HG03354 (cell line): ENCODE measurements around the gene MYH13.
"Not testable (repeated sequence)": the region's sequence is repeated elsewhere in the genome, so short reads cannot be mapped to it uniquely, and the experiment has no call there.

ENCODE experiments used
- ATAC-seq: cut with Tn5 transposase; IDR thresholded peaks from one replicate; pipeline ENCODE4 v1.9.1; 2021; ENCODE audit warnings: mild to moderate bottlenecking; ENCODE audit not compliant: unreplicated experiment, poor library complexity, severe bottlenecking

MYH13 gene

DNA sequence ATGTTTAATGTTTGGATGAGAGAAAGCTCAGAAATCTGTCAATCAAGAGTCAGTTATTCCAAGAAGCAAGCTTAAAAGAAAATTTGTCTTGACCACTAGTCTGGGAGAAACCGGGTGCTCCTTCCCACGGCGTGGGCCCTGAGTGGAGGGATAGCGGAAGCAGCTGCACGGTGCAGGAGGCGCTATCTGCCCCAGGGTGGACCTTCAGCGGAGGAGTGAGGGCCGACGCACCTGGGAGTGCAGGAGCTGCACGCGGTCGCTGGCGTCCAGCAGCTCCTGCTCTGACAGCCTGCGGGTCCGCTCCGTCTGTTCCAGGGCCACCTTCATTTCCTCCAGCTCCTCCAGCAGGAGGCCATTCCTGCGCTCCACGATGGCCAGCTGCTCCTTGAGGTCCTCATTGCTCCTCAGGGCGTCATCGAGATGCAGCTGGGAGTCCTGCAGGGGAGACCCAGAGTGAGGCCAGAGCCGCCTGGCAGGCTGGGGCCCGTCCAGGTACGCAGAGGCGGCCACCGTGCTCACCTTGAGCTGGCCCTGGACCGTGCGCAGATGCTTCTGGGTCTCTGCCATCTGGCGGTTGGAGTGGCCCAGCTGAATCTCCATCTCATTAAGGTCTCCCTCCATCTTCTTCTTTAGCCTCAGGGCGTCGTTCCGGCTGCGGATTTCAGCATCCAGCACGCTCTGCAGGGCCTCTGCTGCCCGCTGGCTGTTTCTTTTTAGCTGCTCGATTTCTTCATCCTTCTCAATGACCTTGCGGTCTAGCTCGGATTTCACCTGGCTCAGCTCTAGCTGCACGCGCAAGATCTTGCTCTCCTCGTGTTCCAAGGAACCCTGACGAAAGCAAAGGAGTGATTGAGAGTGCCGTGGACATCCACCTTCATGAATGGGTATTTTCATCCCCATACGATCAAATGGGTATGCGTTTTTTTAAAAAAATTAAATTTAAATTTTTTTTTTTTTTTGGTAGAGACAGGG, 63.5 kb downstream of the MYH13 start:
- ATAC-seq: no peak

DNA sequence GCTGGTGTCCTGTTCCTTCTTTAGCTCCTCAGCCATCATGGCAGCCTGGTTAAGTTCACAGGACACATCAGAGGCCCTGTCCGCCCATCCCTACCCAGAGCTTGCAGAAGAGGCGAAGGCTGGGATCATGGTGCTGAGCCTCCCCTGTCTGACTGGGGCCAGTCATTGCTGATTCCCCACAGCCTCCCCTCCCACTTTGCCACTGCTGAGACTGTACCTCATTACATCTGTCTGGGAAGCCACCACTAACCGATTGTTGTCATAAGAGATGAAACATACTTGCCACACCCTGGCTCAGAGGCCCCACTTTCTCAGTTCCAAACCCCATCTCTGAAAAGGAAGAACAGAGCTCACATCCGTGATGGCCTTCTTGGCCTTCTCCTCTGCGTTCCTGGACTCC, 66.2 kb downstream of the MYH13 start:
- ATAC-seq: no peak

- ATAC-seq: no peak
These were observed 67.4 kb downstream of the MYH13 start for GRCh38 chr17:10305398-10305797.

DNA sequence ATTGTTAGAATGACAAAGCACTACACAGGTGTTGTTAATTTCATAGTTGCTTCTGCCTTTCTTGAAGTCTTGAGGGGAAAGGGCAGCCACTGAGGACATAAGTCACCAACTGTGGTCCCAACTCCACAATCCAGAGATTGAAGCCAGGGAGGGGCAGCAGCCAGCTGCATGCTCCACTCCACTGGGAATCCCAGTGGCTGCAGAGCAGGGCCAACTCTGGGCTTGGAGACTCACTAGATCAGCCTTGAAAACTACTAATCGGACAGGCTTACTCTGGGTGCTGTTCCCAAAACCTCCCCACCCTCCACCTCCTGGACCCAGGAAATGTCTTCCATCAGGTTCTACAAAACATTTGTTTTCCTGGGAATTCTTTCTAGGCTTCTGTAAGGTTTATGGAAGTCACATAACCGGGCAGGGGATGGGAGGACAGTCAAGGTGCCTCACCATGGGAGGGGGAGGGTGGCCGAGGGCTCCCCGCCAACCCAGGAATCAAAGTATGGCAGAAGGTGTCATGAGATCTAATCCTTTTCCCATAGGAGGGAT, 68.0 kb downstream of the MYH13 start:
- no peak for ATAC-seq

GRCh38 chr17:10297691-10298090, 75.1 kb downstream of the MYH13 start:
- no peak for ATAC-seq

GRCh38 chr17:10295728-10296343, 77.0 kb downstream of the MYH13 start:
- ATAC-seq: peak; percentile 51

DNA sequence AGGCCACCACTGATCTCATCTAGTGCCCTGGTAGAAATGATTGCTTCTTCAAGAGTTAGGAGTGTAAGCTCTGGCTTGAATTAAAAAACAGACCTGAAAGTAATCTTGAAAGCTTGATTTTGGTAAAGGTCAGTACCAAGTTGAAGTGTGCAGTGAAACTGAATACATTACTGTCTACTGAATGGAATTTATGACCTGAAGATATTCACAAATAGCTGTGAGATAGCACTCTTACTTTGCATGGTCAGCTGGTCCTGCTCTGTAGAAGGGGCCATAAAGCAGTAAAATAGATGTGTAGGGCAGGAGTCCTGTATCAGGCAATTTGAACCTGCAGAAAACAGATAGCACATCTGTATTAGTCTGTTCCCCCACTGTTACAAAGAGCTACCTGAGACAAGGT, 78.6 kb downstream of the MYH13 start:
- no peak for ATAC-seq

GRCh38 chr17:10292057-10292937, 80.5 kb downstream of the MYH13 start:
- ATAC-seq: peak; percentile 87

GRCh38 chr17:10291576-10291975, 81.2 kb downstream of the MYH13 start:
- ATAC-seq: not testable (repeated sequence)

DNA sequence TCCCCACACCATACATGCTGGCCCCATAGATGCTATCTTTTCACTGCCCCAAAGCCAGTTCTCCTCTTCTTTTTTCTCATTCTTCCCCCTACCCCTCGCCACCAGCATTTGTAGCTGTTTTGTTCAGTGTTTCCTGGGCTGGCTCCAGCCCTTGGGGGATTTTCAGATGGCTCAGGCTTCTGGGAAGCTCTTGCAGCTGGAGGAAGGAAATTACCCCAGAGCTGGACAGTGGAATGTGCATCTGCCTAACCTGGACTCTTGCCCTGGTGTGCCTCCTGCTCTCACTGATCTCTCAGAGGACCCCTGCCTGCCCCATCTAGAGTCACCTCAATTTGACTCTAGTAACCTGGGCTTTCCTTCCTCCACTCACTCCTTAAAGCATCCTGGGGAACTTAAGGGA, 82.8 kb downstream of the MYH13 start:
- ATAC-seq: no peak

DNA sequence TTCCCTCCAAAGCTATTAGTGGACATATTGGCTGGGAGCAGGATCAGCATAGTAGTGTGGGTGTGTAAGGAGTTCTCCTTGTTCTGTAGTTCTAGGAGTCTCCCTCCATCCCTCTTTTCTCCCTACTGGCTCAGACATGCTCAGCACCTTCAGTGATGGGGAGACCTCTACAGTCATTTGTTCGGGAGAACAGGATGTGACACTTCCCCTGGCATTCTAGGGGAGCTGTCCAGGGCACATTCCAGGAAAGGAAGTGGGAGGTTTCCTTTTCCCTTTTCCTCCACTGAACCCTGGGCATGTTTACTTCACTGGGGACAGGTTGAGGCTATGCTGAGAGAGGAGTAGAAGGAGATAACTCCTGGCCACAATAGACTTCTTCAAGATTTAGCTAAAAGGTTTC, 86.5 kb downstream of the MYH13 start:
- no peak for ATAC-seq

- no peak for ATAC-seq
These were observed 86.9 kb downstream of the MYH13 start for GRCh38 chr17:10285896-10286295.

DNA sequence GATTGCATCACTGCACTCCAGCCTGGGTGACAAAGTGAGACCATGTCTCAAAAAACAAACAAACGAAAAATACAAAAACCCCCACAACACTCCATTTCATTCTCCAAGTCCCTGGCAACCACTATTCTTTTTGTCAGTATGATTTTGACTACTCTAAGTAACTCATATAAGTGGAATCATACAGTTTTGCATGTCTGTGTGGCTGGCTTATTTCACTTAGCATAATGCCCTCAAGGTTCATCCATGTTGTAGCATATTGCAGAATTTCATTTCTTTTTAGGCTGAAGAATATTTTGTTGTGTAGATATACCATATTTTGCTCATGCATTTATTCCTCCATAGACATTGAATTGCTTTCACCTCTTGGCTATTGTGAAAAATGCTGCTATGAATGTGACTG, 92.7 kb downstream of the MYH13 start:
- ATAC-seq: no peak

- ATAC-seq: no peak
These were observed 94.6 kb downstream of the MYH13 start for GRCh38 chr17:10278218-10278617.

DNA sequence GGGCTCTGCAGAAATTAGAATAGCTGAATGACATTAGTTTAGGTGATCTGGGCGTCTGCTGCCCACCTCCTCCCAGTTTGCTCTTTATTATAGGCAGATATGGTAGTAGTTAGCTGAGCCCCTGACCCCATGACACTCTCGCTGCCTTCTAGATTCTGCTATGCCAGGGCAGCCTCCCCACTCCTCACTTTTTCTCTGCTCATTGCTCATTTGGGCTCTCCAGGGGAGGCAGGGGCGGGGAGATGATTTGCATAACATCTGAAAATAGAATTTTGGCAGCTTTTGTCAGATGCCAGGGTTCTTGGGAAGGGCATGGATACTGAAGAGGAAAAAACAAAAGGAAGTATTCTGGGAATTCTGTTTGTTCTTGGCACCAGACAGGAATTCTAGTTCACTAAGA, 96.4 kb downstream of the MYH13 start:
- ATAC-seq: no peak

DNA sequence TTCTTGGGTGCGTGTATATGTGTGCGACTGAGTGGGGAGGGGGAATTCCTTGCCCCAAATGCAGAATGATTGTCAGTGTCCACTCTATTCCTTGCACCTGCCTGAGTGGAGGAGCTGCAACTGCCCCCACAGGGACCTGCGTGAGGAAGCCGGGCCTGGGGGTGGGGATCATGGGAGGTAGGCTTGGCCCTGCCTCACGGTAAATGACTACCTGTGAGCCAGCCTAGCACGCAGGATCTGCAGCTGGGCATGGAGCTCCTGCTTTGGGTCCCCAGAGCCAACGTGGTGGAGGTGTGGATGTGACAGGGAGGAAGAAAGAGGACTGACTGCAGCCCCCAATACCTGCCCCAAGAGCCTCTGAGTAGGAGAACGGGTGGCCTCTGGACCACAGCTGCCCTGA, 97.4 kb downstream of the MYH13 start:
- ATAC-seq: no peak

DNA sequence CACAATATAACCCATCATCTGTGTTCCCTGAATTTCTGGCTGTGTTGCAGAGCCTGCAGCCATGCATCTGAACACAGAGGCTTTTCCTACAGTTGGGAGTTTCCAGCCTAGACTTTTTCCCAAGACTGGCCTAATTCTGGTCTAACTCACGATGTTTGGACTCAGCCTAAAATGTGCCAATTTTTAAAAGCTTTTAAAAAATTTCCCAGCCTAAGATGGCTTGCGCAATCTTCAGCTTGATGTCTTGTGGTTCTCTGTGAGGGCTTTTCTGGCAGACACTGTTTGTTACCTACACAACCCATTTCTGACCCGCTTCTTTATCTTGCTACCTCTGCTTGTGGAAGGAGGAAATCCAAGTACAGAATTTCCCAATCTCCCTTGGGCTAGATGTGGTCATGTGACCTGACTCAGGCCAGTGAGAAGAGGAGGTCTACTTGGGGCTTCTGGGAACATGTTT, 101.7 kb downstream of the MYH13 start:
- no peak for ATAC-seq

GRCh38 chr17:10270258-10270657, 102.5 kb downstream of the MYH13 start:
- no peak for ATAC-seq

DNA sequence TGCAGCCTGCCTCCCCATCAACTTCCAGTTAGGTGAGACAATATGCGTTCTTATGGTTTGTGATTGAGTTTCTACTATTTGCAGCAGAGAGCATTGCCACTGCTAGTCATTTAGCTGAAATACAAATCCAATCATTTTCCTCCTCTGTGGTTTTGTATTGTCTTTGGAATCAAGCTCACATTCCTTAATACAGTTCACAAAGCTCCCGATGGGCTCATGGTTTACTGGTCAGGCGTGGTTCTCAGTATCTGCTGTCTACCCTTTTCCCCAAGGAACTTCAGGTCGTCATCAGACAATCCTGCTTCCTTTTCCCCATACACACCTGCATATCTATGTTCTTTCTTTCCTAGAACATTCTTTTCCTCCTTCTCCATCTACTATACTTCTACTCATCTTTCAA, 104.8 kb downstream of the MYH13 start:
- no peak for ATAC-seq

DNA sequence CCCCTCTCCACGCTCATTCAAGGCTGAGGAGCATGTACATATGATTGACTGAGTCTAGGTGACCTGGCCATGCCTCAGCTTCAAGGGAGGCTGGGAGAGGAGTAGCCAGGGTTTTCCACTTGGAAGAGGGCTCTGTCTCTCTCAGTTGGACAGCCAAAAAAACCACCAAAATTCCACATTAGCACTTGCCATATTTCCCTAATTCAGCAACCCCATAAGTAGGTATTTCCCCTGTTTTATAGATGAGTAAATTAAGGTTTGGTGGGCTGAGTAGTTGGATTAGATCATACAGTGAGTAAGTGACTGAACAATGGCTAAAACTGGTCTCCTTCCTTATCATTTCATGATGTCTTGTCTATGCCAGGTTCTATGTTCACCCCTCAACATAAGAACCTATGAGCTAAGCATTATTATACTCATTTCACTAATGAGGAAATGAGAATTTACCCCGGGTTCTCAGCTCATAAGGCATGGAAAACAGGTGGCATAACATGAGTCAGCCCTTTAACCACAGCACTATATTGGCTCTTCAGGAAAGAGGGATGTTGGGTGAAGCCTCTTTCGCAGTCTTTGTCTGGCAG, 106.4 kb downstream of the MYH13 start:
- no peak for ATAC-seq
